Skeletal muscle cell (primary cell): Measurements from ENCODE around the gene CELA3A.
"Not testable (repeated sequence)": the region's sequence is repeated elsewhere in the genome, so short reads cannot be mapped to it uniquely, and the experiment has no call there.

ENCODE experiments used
- DNase-seq: peaks from one replicate; pipeline ENCODE4 v3.0.0-alpha.2; 2010; ENCODE audit warnings: low read depth
- H3K4me3 ChIP-seq: 2 replicates; pipeline ENCODE4 v1.5.1; 2011; ENCODE audit warnings: low read depth, mild to moderate bottlenecking, control low read depth, low read length, moderate library complexity

CELA3A gene

DNA sequence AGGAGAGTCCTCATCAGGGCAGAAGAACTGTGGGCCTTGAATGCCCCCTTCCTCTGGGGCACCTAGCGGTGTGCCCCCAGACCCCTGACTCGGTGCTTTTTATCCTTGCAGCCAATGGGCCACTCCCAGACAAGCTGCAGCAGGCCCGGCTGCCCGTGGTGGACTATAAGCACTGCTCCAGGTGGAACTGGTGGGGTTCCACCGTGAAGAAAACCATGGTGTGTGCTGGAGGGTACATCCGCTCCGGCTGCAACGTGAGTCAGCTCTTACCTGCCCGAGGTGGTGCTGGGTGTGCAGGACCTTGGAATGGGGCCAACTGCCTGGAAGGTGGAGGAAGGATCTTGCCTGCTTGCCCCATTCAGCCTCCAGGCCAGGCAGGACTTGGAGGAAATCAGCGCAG is 5.8 kb downstream of the CELA3A start:
- not testable (repeated sequence) for DNase-seq, H3K4me3 ChIP-seq

DNA sequence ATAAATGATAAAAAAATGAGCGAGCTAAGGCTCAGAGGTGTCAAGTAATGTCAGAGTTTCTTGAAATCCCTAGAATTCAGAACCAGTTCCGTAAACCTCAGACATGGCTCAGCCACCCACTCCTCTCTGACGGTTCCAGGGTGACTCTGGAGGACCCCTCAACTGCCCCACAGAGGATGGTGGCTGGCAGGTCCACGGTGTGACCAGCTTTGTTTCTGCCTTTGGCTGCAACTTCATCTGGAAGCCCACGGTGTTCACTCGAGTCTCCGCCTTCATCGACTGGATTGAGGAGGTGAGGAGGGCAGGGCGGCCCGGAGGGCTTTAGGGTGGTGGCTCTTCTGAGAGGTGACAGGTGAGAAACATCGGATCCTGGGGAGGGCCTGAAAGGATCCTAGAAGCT is 8.1 kb downstream of the CELA3A start:
- not testable (repeated sequence) for H3K4me3 ChIP-seq, DNase-seq

GRCh38 chr1:22012752-22013151 is 11.3 kb downstream of the CELA3A start:
- not testable (repeated sequence) for DNase-seq, H3K4me3 ChIP-seq

GRCh38 chr1:22014575-22015206 is 13.2 kb downstream of the CELA3A start:
- not testable (repeated sequence) for H3K4me3 ChIP-seq, DNase-seq

GRCh38 chr1:22018583-22019559 is 17.4 kb downstream of the CELA3A start:
- H3K4me3 ChIP-seq: no peak overlapping the region
- DNase-seq: peak; percentile 94

DNA sequence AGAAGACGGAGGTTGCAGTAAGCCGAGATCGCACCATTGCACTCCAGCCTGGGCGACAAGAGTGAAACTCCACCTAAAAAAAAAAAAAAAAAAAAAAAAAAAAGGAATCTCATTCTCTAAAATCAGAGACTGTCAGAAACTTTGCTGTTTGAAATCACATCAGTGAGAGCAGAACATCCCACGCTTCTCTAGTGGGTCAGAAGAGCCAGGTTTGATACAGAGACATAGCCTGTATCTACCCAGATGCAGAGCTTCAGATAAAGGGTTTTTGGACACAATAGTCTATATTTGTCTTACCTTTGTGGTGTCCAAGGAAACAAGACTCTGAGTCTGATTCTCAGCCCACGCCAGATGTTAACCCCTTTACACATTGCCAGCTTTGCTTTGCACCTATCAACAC is 19.6 kb downstream of the CELA3A start:
- no peak overlapping the region for H3K4me3 ChIP-seq
- DNase-seq: no peak

DNA sequence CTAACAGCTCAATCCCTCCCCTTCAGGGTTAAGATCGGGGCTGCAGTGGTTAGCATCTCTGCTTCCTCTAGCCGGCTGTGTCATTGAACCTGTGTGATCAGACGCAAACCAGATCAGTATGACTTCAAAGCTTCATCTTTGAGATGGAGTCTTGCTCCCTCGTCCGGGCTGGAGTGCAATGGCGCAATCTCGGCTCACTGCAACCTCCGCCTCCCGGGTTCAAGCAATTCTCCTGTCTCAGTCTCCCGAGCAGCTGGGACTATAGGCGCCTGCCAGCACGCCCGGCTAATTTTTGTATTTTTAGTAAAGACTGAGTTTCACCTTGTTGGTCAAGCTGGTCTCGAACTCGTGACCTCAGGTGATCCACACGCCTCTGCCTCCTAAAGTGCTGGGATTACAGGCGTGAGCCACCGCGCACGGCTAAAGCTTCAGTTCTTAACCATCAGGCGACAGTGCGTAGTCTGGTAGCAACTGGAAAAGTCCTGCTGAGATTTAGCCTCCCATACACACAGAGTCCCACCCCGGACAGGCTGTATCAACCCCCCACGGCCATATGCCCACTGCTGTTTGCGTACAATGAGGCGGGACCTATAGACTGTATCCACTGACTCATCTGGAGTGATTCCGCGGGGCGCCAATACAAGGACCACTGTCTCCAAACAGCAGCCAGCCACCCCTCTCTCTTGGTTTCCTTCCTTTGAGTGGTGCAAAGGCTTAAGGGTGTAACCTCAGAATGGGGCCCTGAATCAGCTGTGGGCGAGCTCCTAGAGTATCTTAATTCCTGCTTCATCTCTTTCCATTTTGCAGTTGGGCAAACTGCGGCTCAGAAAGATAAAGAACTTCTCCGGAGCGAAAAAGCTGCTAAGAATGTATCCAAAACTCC is 23.3 kb downstream of the CELA3A start:
- DNase-seq: peak; percentile 67

GRCh38 chr1:22025368-22026155 is 24.1 kb downstream of the CELA3A start:
- H3K4me3 ChIP-seq: peak overlapping the region; percentile 99
- DNase-seq: peak; percentile 72

More for the DNA sequence above, 23.3 kb downstream of the CELA3A start:
- H3K4me3 ChIP-seq: peak overlapping the region; percentile 99

GRCh38 chr1:22026924-22027289 is 25.4 kb downstream of the CELA3A start:
- no peak overlapping the region for H3K4me3 ChIP-seq
- DNase-seq: no peak

GRCh38 chr1:22030057-22030456 is 28.6 kb downstream of the CELA3A start:
- no peak overlapping the region for H3K4me3 ChIP-seq
- no peak for DNase-seq

- DNase-seq: no peak
- H3K4me3 ChIP-seq: no peak overlapping the region
These were observed 29.0 kb downstream of the CELA3A start for GRCh38 chr1:22030473-22030872.

DNA sequence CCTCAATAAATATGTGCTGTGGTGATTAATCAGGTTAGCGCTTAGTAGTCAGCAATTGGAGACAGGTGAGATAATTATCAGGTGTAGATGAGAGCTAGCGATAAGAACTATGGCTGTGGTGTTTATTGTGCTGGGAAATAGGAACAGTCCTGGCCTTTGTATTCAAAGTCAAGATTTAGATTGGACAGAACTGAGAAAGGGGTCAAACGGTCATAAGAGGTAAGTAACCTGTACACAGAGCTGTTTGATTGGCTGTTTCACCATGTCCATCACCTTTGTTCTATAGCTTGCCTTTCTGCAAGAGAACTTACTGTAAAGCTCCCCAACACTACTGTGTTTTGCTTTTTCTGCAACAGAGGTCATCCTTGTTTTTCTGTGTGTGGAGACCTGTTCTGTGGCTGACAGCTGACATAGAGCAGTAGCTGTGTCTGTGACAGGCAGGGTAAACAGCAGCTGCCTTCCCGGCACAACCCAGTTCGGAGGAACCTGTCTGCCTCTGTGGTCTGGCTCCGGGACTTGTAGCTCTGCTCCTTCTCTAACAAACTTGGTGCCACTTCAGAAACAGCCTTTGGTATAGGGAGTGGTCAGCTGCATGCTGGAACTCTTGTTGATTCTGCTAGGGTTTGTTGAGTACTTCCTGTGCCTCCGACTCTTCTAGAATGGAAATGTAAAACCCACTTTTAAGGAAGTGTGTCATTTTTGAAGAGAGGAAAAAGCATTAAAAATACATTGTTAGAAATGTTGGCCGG is 29.9 kb downstream of the CELA3A start:
- no peak for DNase-seq
- no peak overlapping the region for H3K4me3 ChIP-seq

DNA sequence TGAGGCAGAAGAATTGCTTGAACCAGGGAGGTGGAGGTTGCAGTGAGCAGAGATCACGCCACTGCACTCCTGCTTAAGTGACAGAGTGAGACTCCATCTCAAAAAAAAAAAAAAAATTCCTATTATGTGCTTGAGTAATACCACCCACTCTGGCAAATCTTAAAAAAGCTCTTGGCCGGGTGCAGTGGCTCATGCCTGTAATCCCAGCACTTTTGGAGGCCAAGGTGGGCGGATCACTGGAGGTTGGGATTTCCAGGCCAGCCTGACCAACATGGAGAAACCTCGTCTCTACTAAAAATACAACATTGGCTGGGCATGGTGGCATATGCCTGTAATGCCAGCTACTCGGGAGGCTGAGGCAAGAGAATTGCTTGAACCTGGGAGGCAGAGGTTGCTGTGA is 33.4 kb downstream of the CELA3A start:
- not testable (repeated sequence) for DNase-seq, H3K4me3 ChIP-seq

DNA sequence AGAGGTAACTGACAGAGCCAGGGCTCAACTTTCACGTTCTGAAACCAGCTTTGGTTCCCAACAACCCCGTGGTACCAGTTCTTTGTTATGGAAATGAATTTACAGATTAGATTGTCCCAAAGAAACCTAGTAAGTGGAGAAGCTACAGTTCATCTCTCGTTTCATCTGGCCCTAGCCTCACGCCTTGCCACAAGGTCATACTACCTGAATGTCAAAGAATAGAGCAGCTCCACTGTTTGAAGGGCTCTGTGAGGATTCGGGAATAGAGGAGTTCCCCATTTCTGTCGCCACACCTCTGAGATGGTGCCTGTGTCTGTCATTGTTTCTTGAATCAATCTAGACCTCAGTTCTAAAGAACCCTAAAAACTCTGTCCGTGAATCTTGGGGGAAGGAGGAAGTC is 36.1 kb downstream of the CELA3A start:
- no peak overlapping the region for H3K4me3 ChIP-seq
- DNase-seq: no peak

DNA sequence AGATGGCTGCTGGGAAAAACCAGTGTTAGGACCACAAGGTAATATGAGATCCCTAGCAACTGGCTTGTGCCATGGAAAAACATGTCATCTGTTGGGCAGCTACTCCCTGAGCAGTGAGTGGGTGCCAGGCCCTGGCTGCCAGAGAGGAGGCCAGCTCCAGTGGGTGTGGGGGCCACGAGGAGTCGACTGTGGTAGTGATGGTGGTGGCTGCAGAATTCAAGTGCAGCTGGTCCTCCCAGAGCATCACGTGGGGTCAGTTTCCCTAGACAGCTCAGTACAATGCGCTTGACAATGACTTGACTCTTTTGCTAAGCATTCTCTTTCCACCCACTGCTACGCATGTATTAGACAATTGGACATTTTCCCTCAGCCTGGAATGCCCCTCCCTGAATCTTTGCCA is 36.6 kb downstream of the CELA3A start:
- no peak for DNase-seq

DNA sequence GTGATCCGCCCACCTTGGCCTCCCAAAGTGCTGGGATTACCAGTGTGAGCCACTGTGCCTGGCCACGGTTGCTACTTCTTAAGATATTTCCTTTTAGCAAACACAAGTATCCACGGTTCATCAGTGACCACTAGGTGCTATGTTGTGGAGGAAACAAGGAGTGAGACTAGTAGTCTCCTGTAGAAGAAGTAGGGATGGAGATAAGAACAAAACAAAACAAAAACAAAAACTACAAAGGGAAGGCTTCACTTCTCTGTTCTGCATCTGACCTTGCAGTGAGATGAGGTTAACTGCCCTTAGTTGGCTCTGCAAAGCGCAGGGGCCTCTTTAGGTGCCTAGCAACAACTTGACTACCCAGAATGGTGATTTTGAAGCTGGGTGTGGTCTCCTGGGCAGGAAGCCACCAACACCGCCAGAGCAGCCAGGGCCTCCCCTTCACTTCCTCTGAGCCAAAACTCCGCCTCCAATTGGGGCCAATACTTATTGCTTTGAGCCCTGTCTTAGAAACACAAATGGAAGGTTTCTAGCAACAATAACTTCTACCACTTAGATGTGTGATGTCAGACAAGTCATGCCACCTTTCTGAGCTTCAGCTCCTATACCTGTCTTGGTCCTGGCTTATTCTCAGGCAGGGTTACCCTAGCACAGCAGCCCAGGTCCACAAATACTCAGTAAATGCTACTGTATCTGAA is 38.3 kb downstream of the CELA3A start:
- DNase-seq: no peak
- no peak overlapping the region for H3K4me3 ChIP-seq

More for the DNA sequence above, 36.6 kb downstream of the CELA3A start:
- no peak overlapping the region for H3K4me3 ChIP-seq

- H3K4me3 ChIP-seq: no peak overlapping the region
- no peak for DNase-seq
These were observed 38.8 kb downstream of the CELA3A start for GRCh38 chr1:22040286-22040623.

DNA sequence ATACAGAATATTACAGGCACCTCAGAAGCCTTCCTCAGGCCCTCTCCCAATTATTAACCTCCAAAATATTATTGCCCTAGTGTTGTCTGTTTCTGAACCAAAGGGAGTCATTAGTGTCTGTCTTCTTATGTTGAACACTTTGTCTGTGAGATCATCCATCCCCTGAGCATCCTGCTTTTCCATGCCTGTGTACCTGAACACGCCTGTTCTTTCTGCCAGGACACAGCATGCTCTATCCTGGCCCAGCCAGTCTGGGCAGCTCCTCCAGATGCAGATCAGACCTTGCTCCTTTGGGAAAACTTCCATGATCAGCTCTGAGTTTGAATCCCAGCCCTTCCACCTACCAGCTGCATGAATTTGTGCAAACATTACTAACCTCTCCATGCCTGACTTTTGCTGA is 40.0 kb downstream of the CELA3A start:
- no peak for DNase-seq
- no peak overlapping the region for H3K4me3 ChIP-seq
